Glomerular endothelial cell (primary cell): ENCODE data around the gene UBALD1. TPM values are rescaled to one million over a fixed set of nuclear protein-coding genes. Genes with fewer than 3 reads are reported as not detected.

Experiments
- DNase-seq: peaks from one replicate; pipeline ENCODE4 v3.0.0-alpha.2; 2011; ENCODE audit warnings: low read depth, low spot score; ENCODE audit errors: extremely low read depth
- total RNA-seq: library from RNA; depleted of rRNA; stranded (reverse); fragments of >200 nt; gene quantifications from 2 replicates; pipeline ENCODE4 v1.2.3, GENCODE V29; 2015

The UBALD1 gene
- total RNA-seq, 1 donor from 2014 or later = 19.7 TPM

DNA sequence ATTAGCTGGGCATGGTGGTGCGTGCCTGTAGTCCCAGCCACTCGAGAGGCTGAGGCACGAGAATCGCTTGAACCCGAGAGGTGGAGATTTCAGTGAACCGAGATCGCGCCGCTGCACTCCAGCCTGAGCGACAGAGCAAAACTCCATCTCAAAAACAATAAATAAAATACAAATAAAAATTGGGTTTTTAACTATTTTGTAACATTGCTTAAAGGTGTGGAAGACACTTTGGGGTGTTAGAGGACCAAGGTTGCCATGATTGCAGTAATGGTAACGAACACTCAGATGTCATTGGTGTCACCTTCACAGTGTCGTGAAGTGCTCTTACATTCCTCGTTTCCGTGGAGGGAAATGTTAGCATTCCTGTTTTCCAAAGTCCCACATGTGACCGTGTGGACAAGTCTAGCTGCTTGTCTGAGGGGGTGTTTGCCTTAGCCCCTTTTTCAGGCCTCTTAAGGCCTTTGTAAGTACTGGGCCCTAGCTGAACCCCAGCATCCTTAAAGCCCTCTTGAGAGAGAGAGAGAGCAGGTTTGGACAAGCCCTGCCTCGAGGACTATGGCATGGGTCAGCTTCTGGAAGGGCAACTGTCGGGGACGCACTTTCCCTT is 49.9 kb downstream of the UBALD1 start:
- DNase-seq = no peak

DNA sequence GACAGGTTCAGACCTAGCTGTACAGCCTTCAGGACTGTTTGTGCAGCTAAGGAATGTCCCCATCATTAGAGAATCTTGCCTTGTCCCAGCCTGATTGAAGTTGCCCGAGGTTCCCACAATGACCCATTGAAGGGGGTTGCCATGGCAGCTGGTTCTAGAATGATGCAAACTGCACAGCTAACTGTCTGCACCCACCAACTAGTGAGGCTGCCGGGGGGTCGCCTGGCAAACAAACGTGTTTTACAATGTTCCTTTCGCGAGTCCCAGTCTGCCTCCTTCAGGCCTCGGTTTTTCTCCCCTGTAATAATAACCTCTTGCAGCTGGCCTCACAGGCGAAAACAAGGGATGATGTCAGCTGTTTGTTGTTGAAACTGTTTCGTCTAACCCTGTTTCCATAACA is 53.1 kb downstream of the UBALD1 start:
- no peak for DNase-seq

Other genes starting within 250 kb of the UBALD1 start
- 5.7 and 6.8 TPM in 2 replicates for gene VASN, start 243.0 kb downstream of the UBALD1 start, total RNA-seq
- 79.0 and 96.6 TPM in 2 replicates for gene CORO7, start 198.3 kb downstream of the UBALD1 start, total RNA-seq
- 35.2 and 39.8 TPM in 2 replicates for gene DNAJA3, start 189.0 kb downstream of the UBALD1 start, total RNA-seq
- gene NMRAL1, start 140.3 kb downstream of the UBALD1 start, total RNA-seq = 48.4 and 51.2 TPM in 2 replicates
- gene HMOX2, start 138.5 kb downstream of the UBALD1 start, total RNA-seq = 128 and 147 TPM in 2 replicates
- gene CDIP1, start 76.1 kb downstream of the UBALD1 start, total RNA-seq = 24.6 and 27.4 TPM in 2 replicates
- not detected in 2 replicates for gene C16orf96, start 58.5 kb downstream of the UBALD1 start, total RNA-seq
- 80.6 and 87.1 TPM in 2 replicates for gene MGRN1, start 9.9 kb upstream of the UBALD1 start, total RNA-seq
- gene NUDT16L1, start 78.7 kb upstream of the UBALD1 start, total RNA-seq = 32.9 and 36.5 TPM in 2 replicates
- gene ANKS3, start 119.4 kb upstream of the UBALD1 start, total RNA-seq = 15.5 and 16.6 TPM in 2 replicates
- gene DNAAF8, start 119.6 kb upstream of the UBALD1 start, total RNA-seq = 0.68 and 1.8 TPM in 2 replicates
- 8.7 and 11.3 TPM in 2 replicates for gene ZNF500, start 152.3 kb upstream of the UBALD1 start, total RNA-seq
- gene SEPTIN12, start 173.5 kb upstream of the UBALD1 start, total RNA-seq = not detected in 2 replicates
- not detected in 2 replicates for gene SMIM22, start 180.5 kb upstream of the UBALD1 start, total RNA-seq
- gene ROGDI, start 187.7 kb upstream of the UBALD1 start, total RNA-seq = 22.4 and 31.1 TPM in 2 replicates
- gene GLYR1, start 232.4 kb upstream of the UBALD1 start, total RNA-seq = 50.8 and 57.7 TPM in 2 replicates
- 41.1 and 50.1 TPM in 2 replicates for gene UBN1, start 232.6 kb upstream of the UBALD1 start, total RNA-seq